Fibroblast of lung (primary cell): ENCODE measurements around the gene RMI1.

Experiments
- CTCF ChIP-seq, 2 donors: IDR thresholded peaks in 1 of 2; conservative IDR thresholded peaks in 1 of 2; 1 replicate in 1 of 2; 2 replicates in 1 of 2; pipeline ENCODE4 v1.5.1; 2011 to 2012; ENCODE audit warnings: low read length in 2 of 2, control low read depth in 1 of 2, inconsistent platforms in 1 of 2, low read depth in 1 of 2, mild to moderate bottlenecking in 1 of 2
- EZH2 ChIP-seq: IDR thresholded peaks from 2 replicates; pipeline ENCODE4 v1.5.1; 2012; ENCODE audit warnings: low read length, control low read depth, mild to moderate bottlenecking; ENCODE audit errors: missing control alignments

GRCh38 chr9:83959061-83959460 lies 21.5 kb upstream of the RMI1 start:
- TF ChIP-seq CTCF (conservative IDR thresholded peaks at IDR 0.05 in 1 of 2, IDR thresholded peaks at IDR 0.05 in 1 of 2; ENCODE audit: low read depth in 1 of 2, low read length in 2 of 2) (no peak), EZH2 (no peak)
